Measurements from ENCODE around the gene FAM193B. TPM values are rescaled to one million over a fixed set of nuclear protein-coding genes. Genes with fewer than 3 reads are reported as not detected.

The FAM193B gene
- polyA plus RNA-seq, 1 of the 3 experiments (the other 2 are of a cell fraction) = 48.1 TPM

GRCh38 chr5:177595026-177595585 is 40.7 kb upstream of the FAM193B start:
- no peak overlapping the region for H3K9ac ChIP-seq
- H3K9me2 ChIP-seq = no peaks in the 10 kb centered on the region
- no peak overlapping the region for H3K4me3 ChIP-seq (ENCODE audit: low read depth in 2 of 2, low read length in 1 of 2)
- H2AFZ ChIP-seq (ENCODE audit: low read depth) = no peak overlapping the region
- H3K9me3 ChIP-seq = no peaks in the 10 kb centered on the region
- no peak for DNase-seq
- POLR2A ChIA-PET = no interaction called here
- 100% methylated on average over 3 of the region's 8 CpGs for WGBS (ENCODE audit: low lambda C conversion rate)
- CTCF ChIA-PET = no interaction called here
- H3K4me1 ChIP-seq (ENCODE audit: control insufficient read depth in 1 of 2, insufficient read depth in 2 of 2, low read depth in 1 of 2, low read length in 1 of 2) = peaks cover 7 to 9% of the 10 kb centered on the region in 2 experiments; a peak in 2 of 4 replicates
- peaks cover 21% of the 10 kb centered on the region for H3F3A ChIP-seq (replicated peaks; ENCODE audit: insufficient read depth)
- H3K79me2 ChIP-seq (ENCODE audit: insufficient read depth) = peaks cover 24% of the 10 kb centered on the region
- no peak overlapping the region for H3K4me2 ChIP-seq
- peaks cover 6% of the 10 kb centered on the region; the same call in 1 of the 2 replicates for H4K20me1 ChIP-seq (ENCODE audit: insufficient read depth)
- peaks cover 4% of the 10 kb centered on the region; the same call in 1 of the 2 replicates for H3K27me3 ChIP-seq (ENCODE audit: insufficient read depth)
- TF ChIP-seq RAD21 (IDR thresholded peaks at IDR 0.05; ENCODE audit: low read length) (no peak), TAF1 (IDR thresholded peaks at IDR 0.05; ENCODE audit: borderline replicate concordance, low read depth, low read length) (no peak), MAX (IDR thresholded peaks at IDR 0.05; ENCODE audit: low read depth) (no peak), ELF1 (IDR thresholded peaks at IDR 0.05) (no peak), TEAD4 (IDR thresholded peaks at IDR 0.05; ENCODE audit: borderline replicate concordance, insufficient read depth) (no peak), JUND (IDR thresholded peaks at IDR 0.05) (no peak), ZBTB33 (IDR thresholded peaks at IDR 0.05; ENCODE audit: borderline replicate concordance, low read depth) (no peak), REST (IDR thresholded peaks at IDR 0.05; ENCODE audit: low read depth, low read length) (no peak), RFX5 (IDR thresholded peaks at IDR 0.05; ENCODE audit: low read length) (no peak), RXRA (IDR thresholded peaks at IDR 0.05; ENCODE audit: borderline replicate concordance, low read depth) (no peak), FOXM1 (IDR thresholded peaks at IDR 0.05; ENCODE audit: low read depth) (no peak), NRF1 (IDR thresholded peaks at IDR 0.05; ENCODE audit: low read depth, low read length) (no peak)
- H3K27ac ChIP-seq (ENCODE audit: low read depth in 2 of 2, low read length in 1 of 2) = no peak overlapping the region
- H3K36me3 ChIP-seq (replicated peaks in 1 of 2; ENCODE audit: control insufficient read depth in 1 of 2, insufficient read depth in 2 of 2, low read length in 1 of 2) = peaks cover 34 to 41% of the 10 kb centered on the region in 2 experiments
